ENCODE data around the gene WHAMM.

DNA sequence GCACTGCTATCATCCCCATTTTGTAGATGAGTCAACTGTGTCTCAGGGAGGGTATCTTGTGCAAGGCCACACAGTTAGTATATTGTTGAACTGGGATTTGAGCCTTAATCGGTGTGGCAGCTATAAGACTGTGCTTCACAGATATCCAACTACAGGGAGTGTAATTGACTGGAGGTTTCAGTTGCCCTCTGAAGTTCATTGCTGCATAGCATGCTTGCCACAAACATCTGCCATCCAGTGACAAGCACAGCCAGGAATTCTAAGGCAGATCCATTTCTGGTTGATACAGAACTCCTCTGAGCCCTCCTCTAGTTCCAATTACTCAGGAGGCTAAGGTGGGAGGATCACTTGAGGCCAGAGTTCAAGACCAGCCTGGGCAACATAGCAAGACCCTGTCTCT, 19.9 kb upstream of the WHAMM start:
- no peak for TF ChIP-seq HOXA7 (CRISPR knock-in tag; IDR thresholded peaks at IDR 0.05)
- no peak for TF ChIP-seq POLR2A (IDR thresholded peaks at IDR 0.05; ENCODE audit: low read length)
- TF ChIP-seq, protein P1, sequence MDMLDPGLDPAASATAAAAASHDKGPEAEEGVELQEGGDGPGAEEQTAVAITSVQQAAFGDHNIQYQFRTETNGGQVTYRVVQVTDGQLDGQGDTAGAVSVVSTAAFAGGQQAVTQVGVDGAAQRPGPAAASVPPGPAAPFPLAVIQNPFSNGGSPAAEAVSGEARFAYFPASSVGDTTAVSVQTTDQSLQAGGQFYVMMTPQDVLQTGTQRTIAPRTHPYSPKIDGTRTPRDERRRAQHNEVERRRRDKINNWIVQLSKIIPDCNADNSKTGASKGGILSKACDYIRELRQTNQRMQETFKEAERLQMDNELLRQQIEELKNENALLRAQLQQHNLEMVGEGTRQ (IDR thresholded peaks at IDR 0.05): no peak
